ENCODE results near the gene PPIP5K2. TPM values are rescaled to one million over a fixed set of nuclear protein-coding genes. Genes with fewer than 3 reads are reported as not detected.

PPIP5K2 gene
- total RNA-seq, 1 experiment from 2014 or later, result 29.7 TPM

GRCh38 chr5:103119070-103119764, 884 bp upstream of the PPIP5K2 start:
- Mint-ChIP-seq H3K9me3 (ENCODE audit: unreplicated experiment) (no peaks in the 10 kb centered on the region), H3K4me3 (ENCODE audit: unreplicated experiment) (peak overlapping the region; percentile 83), H3K27me3 (ENCODE audit: insufficient read depth, unreplicated experiment) (no peaks in the 10 kb centered on the region), H3K27ac (ENCODE audit: low read depth, unreplicated experiment) (peak overlapping the region; percentile 98), H3K4me1 (ENCODE audit: insufficient read depth, unreplicated experiment) (peaks cover 23% of the 10 kb centered on the region), H3K36me3 (ENCODE audit: insufficient read depth, unreplicated experiment) (peaks cover 6% of the 10 kb centered on the region)
- DNase-seq (ENCODE audit: unreplicated experiment), result no peak
- ChIA-PET POLR2A (interaction anchor here (0.6 to 3.1 kb wide), 31 partner anchors 12 to 535 kb away, joined by 3 to 43 read pairs (median 4); partner anchors contain the start of genes MACIR, NUDT12 and PAM), CTCF (interaction anchor here (2.0 kb wide), 1 partner anchor 20 kb away, joined by 11 read pairs; no protein-coding TSS in a partner anchor)
- intact Hi-C loops (cut with micrococcal nuclease), result no loop called here
- no peak for TF ChIP-seq CTCF (IDR thresholded peaks at IDR 0.05; ENCODE audit: unreplicated experiment)
- TSS peak; percentile 86 for BruUV-seq (replicated peaks)

- Mint-ChIP-seq H3K27me3 (ENCODE audit: insufficient read depth, unreplicated experiment) (no peaks in the 10 kb centered on the region), H3K9me3 (ENCODE audit: unreplicated experiment) (no peaks in the 10 kb centered on the region), H3K36me3 (ENCODE audit: insufficient read depth, unreplicated experiment) (peaks cover 6% of the 10 kb centered on the region), H3K27ac (ENCODE audit: low read depth, unreplicated experiment) (peak overlapping the region; percentile 98), H3K4me1 (ENCODE audit: insufficient read depth, unreplicated experiment) (peaks cover 23% of the 10 kb centered on the region), H3K4me3 (ENCODE audit: unreplicated experiment) (peak overlapping the region; percentile 83)
- intact Hi-C loops (cut with micrococcal nuclease), result no loop called here
- TF ChIP-seq CTCF (IDR thresholded peaks at IDR 0.05; ENCODE audit: unreplicated experiment), result no peak
- ChIA-PET POLR2A (interaction anchor here (0.6 to 3.1 kb wide), 28 partner anchors 12 to 577 kb away, joined by 3 to 43 read pairs (median 5); partner anchors contain the start of genes MACIR, NUDT12 and PAM), CTCF (interaction anchor here (0.6 to 2.0 kb wide), 6 partner anchors 19 to 614 kb away, joined by 3 to 11 read pairs (median 4); no protein-coding TSS in a partner anchor)
- TSS peak; percentile 55 for BruUV-seq (replicated peaks)
- peak; percentile 18 for DNase-seq (ENCODE audit: unreplicated experiment)
Observed at GRCh38 chr5:103120607-103121200, 603 bp downstream of the PPIP5K2 start.

DNA sequence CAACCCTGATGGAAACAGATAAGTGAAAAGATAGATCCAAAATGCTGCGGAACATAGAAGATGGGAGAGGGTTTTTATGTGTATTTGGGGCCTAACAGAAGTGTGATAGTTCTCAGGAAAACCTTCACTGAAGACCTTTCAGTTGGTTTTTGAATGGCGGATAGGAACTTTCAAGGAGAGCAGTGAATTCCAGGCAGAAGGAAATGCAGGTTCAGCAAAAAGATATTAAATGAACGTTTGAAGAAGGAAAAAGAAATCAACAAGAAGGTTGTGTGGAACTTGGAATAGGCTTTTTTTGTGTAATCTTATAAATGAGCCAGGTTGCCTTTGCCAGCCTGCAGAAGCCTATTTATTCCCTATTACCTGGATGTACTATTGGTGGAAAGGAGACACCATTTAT, 2.1 kb downstream of the PPIP5K2 start:
- ChIA-PET POLR2A (no interaction called here), CTCF (interaction anchor here (1.2 kb wide), 1 partner anchor 17 kb away, joined by 3 read pairs; no protein-coding TSS in a partner anchor)
- no peak for DNase-seq (ENCODE audit: unreplicated experiment)
- Mint-ChIP-seq H3K36me3 (ENCODE audit: insufficient read depth, unreplicated experiment) (peaks cover 6% of the 10 kb centered on the region), H3K27me3 (ENCODE audit: insufficient read depth, unreplicated experiment) (no peaks in the 10 kb centered on the region), H3K27ac (ENCODE audit: low read depth, unreplicated experiment) (peak overlapping the region; percentile 98), H3K9me3 (ENCODE audit: unreplicated experiment) (no peaks in the 10 kb centered on the region), H3K4me3 (ENCODE audit: unreplicated experiment) (no peak overlapping the region), H3K4me1 (ENCODE audit: insufficient read depth, unreplicated experiment) (peaks cover 23% of the 10 kb centered on the region)
- BruUV-seq (replicated peaks), result no TSS peak
- TF ChIP-seq CTCF (IDR thresholded peaks at IDR 0.05; ENCODE audit: unreplicated experiment), result no peak
- intact Hi-C loops (cut with micrococcal nuclease), result no loop called here

- Mint-ChIP-seq H3K27ac (ENCODE audit: low read depth, unreplicated experiment) (no peak overlapping the region), H3K4me3 (ENCODE audit: unreplicated experiment) (no peak overlapping the region), H3K4me1 (ENCODE audit: insufficient read depth, unreplicated experiment) (peaks cover 13% of the 10 kb centered on the region), H3K36me3 (ENCODE audit: insufficient read depth, unreplicated experiment) (peaks cover 11% of the 10 kb centered on the region), H3K9me3 (ENCODE audit: unreplicated experiment) (no peaks in the 10 kb centered on the region), H3K27me3 (ENCODE audit: insufficient read depth, unreplicated experiment) (no peaks in the 10 kb centered on the region)
- no peak for DNase-seq (ENCODE audit: unreplicated experiment)
- TF ChIP-seq CTCF (IDR thresholded peaks at IDR 0.05; ENCODE audit: unreplicated experiment), result no peak
- CTCF ChIA-PET, result interaction anchor here (0.6 to 1.6 kb wide), 5 partner anchors 11 to 542 kb away, joined by 5 to 6 read pairs (median 5); no protein-coding TSS in a partner anchor
- intact Hi-C loops (cut with micrococcal nuclease), result no loop called here
- no TSS peak for BruUV-seq (replicated peaks)
- POLR2A ChIA-PET, result no interaction called here
Observed at GRCh38 chr5:103126557-103126956, 6.5 kb downstream of the PPIP5K2 start.

Data from MCF 10A (cell line).